Adrenal gland (tissue), 12 donors: ENCODE measurements around the gene BHLHE40. TPM values are rescaled to one million over a fixed set of nuclear protein-coding genes. Genes with fewer than 3 reads are reported as not detected.

Experiments
- DNase-seq, 7 donors: peaks; one replicate each; pipeline ENCODE4 v3.0.0-alpha.2; 2019 to 2020
- H3K27ac ChIP-seq, 5 donors: fragments of 200-600 bp; sonication (generic) in 4 of 5; 1 replicate in 3 of 5; 2 replicates in 2 of 5; pipeline versions ENCODE4 v1.5.1 to v1.8.0; 2016 to 2020; ENCODE audit warnings: mild to moderate bottlenecking in 1 of 5
- H3K27me3 ChIP-seq: fragments of 200-600 bp; 2 replicates; pipeline ENCODE4 v1.8.0; 2021
- H3K36me3 ChIP-seq, 2 donors: fragments of 200-600 bp; replicated peaks in 1 of 2; 1 replicate in 1 of 2; 2 replicates in 1 of 2; pipeline versions ENCODE4 v1.5.1 to v1.8.0; 2018 to 2022
- H3K4me1 ChIP-seq, 2 donors: fragments of 200-600 bp; replicated peaks in 1 of 2; 1 replicate in 1 of 2; 2 replicates in 1 of 2; pipeline versions ENCODE4 v1.5.1 to v1.8.0; 2018 to 2021
- H3K4me3 ChIP-seq, 4 donors: fragments of 200-600 bp; sonication (generic) in 3 of 4; one replicate each; pipeline ENCODE4 v1.5.1; 2016 to 2018
- H3K9me3 ChIP-seq, 3 donors: fragments of 200-600 bp; sonication (generic) in 1 of 3; replicated peaks in 1 of 3; 1 replicate in 2 of 3; 2 replicates in 1 of 3; pipeline versions ENCODE4 v1.5.1 to v1.8.0; 2016 to 2021
- CTCF ChIP-seq, 6 experiments: fragments of 450-650 bp in 4 of 6; fragments of 200-600 bp in 2 of 6; sonication (generic) in 1 of 6; IDR thresholded peaks; 1 replicate in 5 of 6; 2 replicates in 1 of 6; pipeline versions ENCODE4 v1.5.1 to v1.8.0; 2016 to 2021; ENCODE audit warnings: antibody characterized with exemption in 6 of 6, mild to moderate bottlenecking in 2 of 6, moderate library complexity in 1 of 6
- POLR2A ChIP-seq, 2 donors: fragments of 450-650 bp; IDR thresholded peaks; one replicate each; pipeline ENCODE4 v1.6.1; 2017; ENCODE audit warnings: antibody characterized with exemption in 2 of 2, mild to moderate bottlenecking in 2 of 2, moderate library complexity in 1 of 2
- WGBS, 4 donors: extraction: QIAGEN DNeasy Blood & Tissue Kit in 2 of 4; methylation state at CpG; one replicate each; pipeline versions ENCODE4 v1.1.5 to v1.1.7; 2013 to 2017; 5-methylcytosine and 5-hydroxymethylcytosine counted together
- intact Hi-C, 2 donors: fragments of 100-400 bp; cut with DNase I; formaldehyde crosslinking; loops; one replicate each; pipeline versions ENCODE4 v1.14.1 to v1.15.0; 2022 to 2023
- polyA plus RNA-seq, 3 donors: library from polyadenylated mRNA; stranded (reverse); fragments of 200-250 nt in 2 of 3; fragments of 350-450 nt in 1 of 3; fragmentation: Illumina TruSeq in 1 of 3; extraction: RNeasy Lipid Tissue Mini Kit (QIAGEN cat#74804) in 1 of 3; gene quantifications; one replicate each; pipeline ENCODE4 v1.2.3, GENCODE V29; 2013 to 2014
- total RNA-seq, 9 donors: library from RNA; depleted of rRNA in 4 of 9; stranded (reverse); fragments of >200 nt in 4 of 9; fragments of 120-200 nt in 1 of 9; fragmentation: NEBNext Ultra II Directional in 1 of 9; extraction: Animal tissue kit (Norgen Biotek cat#: 25700) in 1 of 9; gene quantifications; one replicate each; pipeline versions ENCODE4 v1.1.0 to v1.2.4, GENCODE V29; 2013 to 2023
- donor health status: healthy with polysubstance abuse.
- donor health status: Bipolar disorder and iron deficiency.
- donor health status: DM: yes; HTN: yes; CAD: no.
- donor health status: DM: no; HTN: no; CAD: no.
- donor health status: DM: no; HTN: no; CAD: no.
- donor health status: DM: yes; HTN: yes; CAD: no.

The BHLHE40 gene
- total and polyA plus RNA-seq, 12 donors, result 3.4 to 224 (median 75.5) TPM

DNA sequence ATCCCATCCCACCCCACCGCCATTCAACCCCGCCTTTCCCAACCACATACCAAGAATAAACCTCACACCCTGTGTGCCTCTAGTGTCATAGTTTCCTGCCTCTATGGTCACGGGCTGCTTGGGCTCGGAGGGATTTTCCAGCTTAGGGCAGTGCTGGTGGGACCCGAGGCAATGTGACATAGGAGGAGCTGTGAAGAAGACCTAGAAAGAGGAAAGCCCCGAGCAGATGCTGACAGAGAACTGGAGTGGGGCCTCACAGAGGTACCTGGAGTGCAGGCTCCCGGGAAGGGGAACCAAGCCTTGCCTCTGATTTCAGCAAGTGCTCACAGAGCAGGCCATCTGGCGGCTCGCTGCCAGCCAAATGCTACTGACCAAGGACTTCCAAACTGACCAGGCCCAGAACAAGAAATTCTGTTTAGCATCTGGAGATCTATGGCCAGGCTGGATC is 27.5 kb downstream of the BHLHE40 start:
- no peak overlapping the region for H3K27ac ChIP-seq
- H3K4me1 ChIP-seq, result no peaks in the 10 kb centered on the region
- intact Hi-C loops, result no loop called here
- WGBS, 4 donors, result 69 to 79% (median 72%) methylated on average over 7 to 9 of the region's 9 CpGs
- peak in 1 of 7 donors; percentile 41 for DNase-seq
- H3K27me3 ChIP-seq, result no peaks in the 10 kb centered on the region
- no peak for TF ChIP-seq CTCF (IDR thresholded peaks at IDR 0.05)
- H3K9me3 ChIP-seq, result no peaks in the 10 kb centered on the region
- H3K36me3 ChIP-seq, result no peaks in the 10 kb centered on the region
- no peak overlapping the region for H3K4me3 ChIP-seq

GRCh38 chr3:5007873-5008272 is 28.6 kb downstream of the BHLHE40 start:
- Histone ChIP-seq H3K27ac (no peak overlapping the region), H3K4me3 (no peak overlapping the region), H3K27me3 (no peaks in the 10 kb centered on the region), H3K9me3 (no peaks in the 10 kb centered on the region), H3K36me3 (no peaks in the 10 kb centered on the region), H3K4me1 (no peaks in the 10 kb centered on the region)
- WGBS, 4 donors, result 81 to 94% (median 87%) methylated on average over 6 of the region's 6 CpGs
- DNase-seq, result no peak
- TF ChIP-seq CTCF (IDR thresholded peaks at IDR 0.05), result no peak
- TF ChIP-seq POLR2A (IDR thresholded peaks at IDR 0.05), result no peak
- intact Hi-C loops, result no loop called here

GRCh38 chr3:5009506-5010109 is 30.4 kb downstream of the BHLHE40 start:
- Histone ChIP-seq H3K4me3 (no peak overlapping the region), H3K27me3 (no peaks in the 10 kb centered on the region), H3K36me3 (no peaks in the 10 kb centered on the region), H3K4me1 (peaks cover 0 to 3% of the 10 kb centered on the region in 2 donors), H3K27ac (no peak overlapping the region), H3K9me3 (no peaks in the 10 kb centered on the region)
- 77 to 87% (median 83%) methylated on average over 10 to 12 of the region's 12 CpGs for WGBS, 4 donors
- intact Hi-C loops, result no loop called here
- TF ChIP-seq POLR2A (IDR thresholded peaks at IDR 0.05), result no peak
- TF ChIP-seq CTCF (IDR thresholded peaks at IDR 0.05), result no peak
- no peak for DNase-seq

DNA sequence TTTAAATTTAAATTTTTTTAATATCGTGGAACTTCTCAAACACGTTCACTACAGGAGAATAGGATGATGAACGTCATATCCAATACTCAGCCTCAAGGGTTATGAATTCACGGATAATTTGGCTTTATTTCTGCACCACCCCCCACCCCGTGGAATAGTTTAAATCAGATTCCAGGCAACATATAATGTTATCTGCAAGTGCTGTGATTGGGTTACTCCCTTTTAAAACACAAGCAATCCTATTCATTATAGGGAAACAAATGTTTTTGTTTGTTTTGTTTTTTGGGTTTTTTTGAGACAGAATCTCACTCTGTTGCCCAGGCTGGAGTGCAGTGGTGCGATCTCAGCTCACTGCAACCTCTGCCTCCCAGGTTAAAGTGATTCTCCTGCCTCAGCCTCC is 30.9 kb downstream of the BHLHE40 start:
- Histone ChIP-seq H3K4me1 (peaks cover 0 to 3% of the 10 kb centered on the region in 2 donors), H3K4me3 (no peak overlapping the region), H3K36me3 (no peaks in the 10 kb centered on the region), H3K27ac (no peak overlapping the region), H3K9me3 (no peaks in the 10 kb centered on the region), H3K27me3 (no peaks in the 10 kb centered on the region)
- WGBS, 4 donors, result 88 to 91% (median 91%) methylated on average over 6 of the region's 6 CpGs
- TF ChIP-seq POLR2A (IDR thresholded peaks at IDR 0.05) (no peak), CTCF (IDR thresholded peaks at IDR 0.05) (no peak)
- intact Hi-C loops, result no loop called here
- DNase-seq, result no peak
